Ureter (tissue), 1 donor: ENCODE data around the gene CHD3. TPM values are rescaled to one million over a fixed set of nuclear protein-coding genes. Genes with fewer than 3 reads are reported as not detected.
A peak's percentile ranks its signal among the peaks of the same experiment; 100 is the strongest.

Experiments
- DNase-seq: peaks from one replicate; pipeline ENCODE4 v3.0.0-alpha.2; 2020; ENCODE audit warnings: low spot score
- total RNA-seq: library from RNA; stranded (reverse); gene quantifications from one replicate; pipeline ENCODE4 v1.2.4, GENCODE V29; 2023
- donor health status: DM: yes; HTN: yes; CAD: no.

The CHD3 gene
- total RNA-seq, 1 donor from 2014 or later, result 225 TPM

- no peak for DNase-seq
Observed at GRCh38 chr17:7849751-7850504, 38.7 kb upstream of the CHD3 start.

- no peak for DNase-seq
Observed at GRCh38 chr17:7850701-7851437, 37.7 kb upstream of the CHD3 start.

- DNase-seq, result peak; percentile 92
Observed at GRCh38 chr17:7851438-7852261, 36.9 kb upstream of the CHD3 start.

GRCh38 chr17:7852262-7852670 lies 36.3 kb upstream of the CHD3 start:
- DNase-seq, result no peak

- peak; percentile 57 for DNase-seq
Observed at GRCh38 chr17:7852919-7853690, 35.5 kb upstream of the CHD3 start.

GRCh38 chr17:7853691-7854038 lies 34.9 kb upstream of the CHD3 start:
- peak; percentile 42 for DNase-seq

- DNase-seq, result peak; percentile 51
Observed at GRCh38 chr17:7854078-7854777, 34.4 kb upstream of the CHD3 start.

GRCh38 chr17:7854851-7855659 lies 33.5 kb upstream of the CHD3 start, which contains the start of gene TMEM88:
Gene TMEM88, plus strand, starts transcription at chr17:7855066. Its CDS starts 9 bp downstream, at chr17:7855075.
- DNase-seq, result peak; percentile 53

- peak; percentile 53 for DNase-seq
Observed at GRCh38 chr17:7855660-7856010, 33.0 kb upstream of the CHD3 start.

- DNase-seq, result peak; percentile 72
Observed at GRCh38 chr17:7856011-7856810, 32.4 kb upstream of the CHD3 start.

- peak; percentile 97 for DNase-seq
Observed at GRCh38 chr17:7856811-7857712, 31.5 kb upstream of the CHD3 start, which contains the start of gene NAA38. Gene NAA38, minus strand, starts transcription at chr17:7857559. Its CDS starts 96 bp downstream, at chr17:7857463.

- DNase-seq, result peak; percentile 95
Observed at GRCh38 chr17:7857713-7858521, 30.7 kb upstream of the CHD3 start, which contains the start of gene CYB5D1. Gene CYB5D1, plus strand, starts transcription at chr17:7858003. Its CDS starts 132 bp downstream, at chr17:7858135.

GRCh38 chr17:7858522-7858810 lies 30.1 kb upstream of the CHD3 start:
- peak; percentile 61 for DNase-seq

- DNase-seq, result peak; percentile 35
Observed at GRCh38 chr17:7859028-7859427, 29.6 kb upstream of the CHD3 start.

- DNase-seq, result peak; percentile 46
Observed at GRCh38 chr17:7862692-7863437, 25.7 kb upstream of the CHD3 start.

- peak; percentile 27 for DNase-seq
Observed at GRCh38 chr17:7864384-7864783, 24.2 kb upstream of the CHD3 start.
